Left colon (tissue), 2 donors: ENCODE results near the gene UBE2Q1. TPM values are rescaled to one million over a fixed set of nuclear protein-coding genes. Genes with fewer than 3 reads are reported as not detected.

Source experiments
- ATAC-seq: fragments of 200-7000 bp; cut with Tn5 transposase; one replicate; pipeline ENCODE4 v1.9.1; 2020; ENCODE audit warnings: mild to moderate bottlenecking, moderate library complexity
- DNase-seq, 2 donors: peaks; one replicate each; pipeline ENCODE4 v3.0.0-alpha.2; 2020
- intact Hi-C, 2 donors: fragments of 100-400 bp; cut with DNase I in 1 of 2; cut with micrococcal nuclease in 1 of 2; formaldehyde crosslinking; loops; one replicate each; pipeline versions ENCODE4 v1.11.2 to v1.14.0; 2022; cut with DNase I, micrococcal nuclease
- total RNA-seq, 2 donors: library from RNA; stranded (reverse); fragmentation: NEBNext Ultra II Directional; extraction: Animal tissue kit (Norgen Biotek cat#: 25700); gene quantifications; one replicate each; pipeline ENCODE4 v1.2.1, GENCODE V29; 2021
- donor health status: DM: no; HTN: no; CAD: no.
- donor health status: DM: yes; HTN: yes; CAD: no.

The UBE2Q1 gene
- total RNA-seq, 2 donors from 2014 or later: 78.8 to 98.9 TPM

GRCh38 chr1:154579374-154579773 lies 20.9 kb upstream of the UBE2Q1 start:
- intact Hi-C loops: no loop called here
- DNase-seq (no peak), ATAC-seq (no peak)

- DNase-seq (no peak), ATAC-seq (peak; percentile 8)
- intact Hi-C loops: no loop called here
Measured at GRCh38 chr1:154578058-154578418, 19.6 kb upstream of the UBE2Q1 start.

GRCh38 chr1:154577346-154578057 lies 19.0 kb upstream of the UBE2Q1 start:
- ATAC-seq: peak; percentile 13
- intact Hi-C loops: no loop called here
- no peak for DNase-seq

GRCh38 chr1:154575951-154576566 lies 17.6 kb upstream of the UBE2Q1 start:
- DNase-seq (no peak), ATAC-seq (peak; percentile 12)
- intact Hi-C loops: no loop called here

- no peak for DNase-seq
- no peak for ATAC-seq
- intact Hi-C loops: no loop called here
Measured at GRCh38 chr1:154575147-154575927, 16.9 kb upstream of the UBE2Q1 start.

- ATAC-seq (no peak), DNase-seq (no peak)
- intact Hi-C loops: no loop called here
Measured at GRCh38 chr1:154574716-154575115, 16.3 kb upstream of the UBE2Q1 start.

- ATAC-seq (no peak), DNase-seq (no peak)
- intact Hi-C loops: no loop called here
Measured at GRCh38 chr1:154573168-154573510, 14.7 kb upstream of the UBE2Q1 start.

GRCh38 chr1:154572468-154573167 lies 14.2 kb upstream of the UBE2Q1 start:
- no peak for DNase-seq
- ATAC-seq: no peak
- intact Hi-C loops: no loop called here

- intact Hi-C loops: no loop called here
- no peak for ATAC-seq
Measured at GRCh38 chr1:154571964-154572288, 13.5 kb upstream of the UBE2Q1 start.

GRCh38 chr1:154571244-154571963 lies 12.9 kb upstream of the UBE2Q1 start:
- DNase-seq (no peak), ATAC-seq (no peak)
- intact Hi-C loops: no loop called here

More at GRCh38 chr1:154571964-154572288, 13.5 kb upstream of the UBE2Q1 start:
- DNase-seq: no peak

GRCh38 chr1:154568157-154568815 lies 9.8 kb upstream of the UBE2Q1 start:
- ATAC-seq (no peak), DNase-seq (no peak)
- intact Hi-C loops: no loop called here

- intact Hi-C loops: no loop called here
- DNase-seq (peak in 1 of 2 donors; percentile 71), ATAC-seq (peak; percentile 99)
Measured at GRCh38 chr1:154567386-154568156, 9.1 kb upstream of the UBE2Q1 start, which contains the start of gene CHRNB2. TSS of gene CHRNB2 (plus strand) at chr1:154567778. CDS start at chr1:154568045, 267 bp downstream.

GRCh38 chr1:154565876-154566275 lies 7.4 kb upstream of the UBE2Q1 start:
- DNase-seq (no peak), ATAC-seq (no peak)
- intact Hi-C loops: no loop called here

GRCh38 chr1:154559466-154560044 lies 1.1 kb upstream of the UBE2Q1 start:
- peak; percentile 70 for ATAC-seq
- intact Hi-C loops: loop anchor here in 1 of 2 donors (5.0 kb wide), 1 partner anchor 318 kb away; no protein-coding TSS in a partner anchor
- peak; percentile 82 to 90 for DNase-seq

GRCh38 chr1:154558720-154559465 lies 431 bp upstream of the UBE2Q1 start:
- DNase-seq (peak; percentile 99 to 100), ATAC-seq (peak; percentile 91)
- intact Hi-C loops: no loop called here

- intact Hi-C loops: no loop called here
- DNase-seq (no peak), ATAC-seq (no peak)
Measured at GRCh38 chr1:154557248-154557938, 1.1 kb downstream of the UBE2Q1 start.
